OCI-LY7 (cell line): ENCODE results near the gene KLK1.

Experiments used
- EZH2phosphoT487 ChIP-seq: fragments of 200-600 bp; sonication (generic); IDR thresholded peaks from 2 replicates; pipeline ENCODE4 v1.6.1; 2018; ENCODE audit warnings: low read depth, borderline replicate concordance, mild to moderate bottlenecking, mixed run types, antibody characterized with exemption, low read length, moderate library complexity, mixed read lengths
- TF ChIP-seq, protein P1 (sequence below): fragments of 200-600 bp; sonication (generic); conservative IDR thresholded peaks from 2 replicates; pipeline ENCODE4 v1.5.1; 2014; ENCODE audit warnings: mild to moderate bottlenecking, antibody characterized with exemption, low read length, moderate library complexity, mixed read lengths

DNA sequence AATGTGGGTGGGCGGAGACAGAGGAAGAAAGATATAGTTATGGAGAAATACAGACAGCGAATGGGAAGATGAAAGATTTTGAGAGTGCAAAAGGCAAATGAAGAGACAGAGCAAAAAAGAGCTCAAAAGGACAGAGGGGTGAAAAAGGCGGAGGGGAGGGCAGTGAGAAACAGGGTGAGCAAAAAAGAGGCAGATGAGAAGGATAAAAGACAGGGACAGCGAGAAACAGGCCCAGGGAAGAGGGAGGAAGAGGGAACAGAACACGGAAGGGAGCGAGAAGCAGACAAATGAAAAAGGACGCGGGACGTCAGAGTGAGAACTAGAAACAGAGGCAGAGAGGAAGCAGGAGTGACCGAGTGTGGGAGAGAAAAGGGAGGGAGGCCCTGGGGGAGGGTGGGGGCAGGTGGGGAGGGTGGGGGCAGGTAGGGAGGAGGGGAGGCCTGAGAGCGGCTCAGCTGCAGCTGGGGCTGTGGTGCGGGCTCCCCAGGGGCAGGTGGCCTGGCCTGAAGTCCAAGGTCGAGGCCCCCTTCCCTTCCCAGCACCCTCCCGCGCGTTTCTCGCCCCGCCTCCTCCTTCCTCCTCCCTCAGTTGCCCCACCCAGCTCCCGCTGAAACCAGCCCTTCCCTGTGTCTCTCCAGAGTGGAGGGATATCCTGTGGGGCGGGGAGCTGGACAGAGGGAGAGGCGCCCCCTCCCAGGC is 2.9 kb downstream of the KLK1 start:
- TF ChIP-seq, protein P1, sequence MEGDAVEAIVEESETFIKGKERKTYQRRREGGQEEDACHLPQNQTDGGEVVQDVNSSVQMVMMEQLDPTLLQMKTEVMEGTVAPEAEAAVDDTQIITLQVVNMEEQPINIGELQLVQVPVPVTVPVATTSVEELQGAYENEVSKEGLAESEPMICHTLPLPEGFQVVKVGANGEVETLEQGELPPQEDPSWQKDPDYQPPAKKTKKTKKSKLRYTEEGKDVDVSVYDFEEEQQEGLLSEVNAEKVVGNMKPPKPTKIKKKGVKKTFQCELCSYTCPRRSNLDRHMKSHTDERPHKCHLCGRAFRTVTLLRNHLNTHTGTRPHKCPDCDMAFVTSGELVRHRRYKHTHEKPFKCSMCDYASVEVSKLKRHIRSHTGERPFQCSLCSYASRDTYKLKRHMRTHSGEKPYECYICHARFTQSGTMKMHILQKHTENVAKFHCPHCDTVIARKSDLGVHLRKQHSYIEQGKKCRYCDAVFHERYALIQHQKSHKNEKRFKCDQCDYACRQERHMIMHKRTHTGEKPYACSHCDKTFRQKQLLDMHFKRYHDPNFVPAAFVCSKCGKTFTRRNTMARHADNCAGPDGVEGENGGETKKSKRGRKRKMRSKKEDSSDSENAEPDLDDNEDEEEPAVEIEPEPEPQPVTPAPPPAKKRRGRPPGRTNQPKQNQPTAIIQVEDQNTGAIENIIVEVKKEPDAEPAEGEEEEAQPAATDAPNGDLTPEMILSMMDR: no peak
- no peak for TF ChIP-seq EZH2phosphoT487
